Activated naive CD8-positive, alpha-beta T cell treated with anti-CD3 and anti-CD28 coated beads for 36 hours (primary cell): ENCODE measurements around the gene FCGR3A. TPM values are rescaled to one million over a fixed set of nuclear protein-coding genes. Genes with fewer than 3 reads are reported as not detected.
"Not testable (repeated sequence)": the region's sequence is repeated elsewhere in the genome, so short reads cannot be mapped to it uniquely, and the experiment has no call there.

Experiments
- DNase-seq: peaks from one replicate; pipeline ENCODE4 v3.0.0; 2021
- H3K27ac Mint-ChIP-seq: one replicate; pipeline ENCODE4 v1.8.0; 2022; ENCODE audit warnings: mild to moderate bottlenecking, moderate library complexity, mixed read lengths
- H3K27me3 Mint-ChIP-seq: one replicate; pipeline ENCODE4 v1.8.0; 2022; ENCODE audit warnings: mild to moderate bottlenecking, mixed read lengths
- H3K36me3 Mint-ChIP-seq: one replicate; pipeline ENCODE4 v1.8.0; 2021; ENCODE audit warnings: mild to moderate bottlenecking, mixed read lengths
- H3K4me1 Mint-ChIP-seq: one replicate; pipeline ENCODE4 v1.8.0; 2021; ENCODE audit warnings: mixed read lengths
- H3K4me3 Mint-ChIP-seq: one replicate; pipeline ENCODE4 v1.8.0; 2022; ENCODE audit warnings: mild to moderate bottlenecking, moderate library complexity, mixed read lengths
- H3K9me3 Mint-ChIP-seq: one replicate; pipeline ENCODE4 v1.8.0; 2022; ENCODE audit warnings: mixed read lengths
- total RNA-seq, 2 experiments: library from RNA; stranded (reverse); gene quantifications; one replicate each; pipeline ENCODE4 v1.2.3, GENCODE V29; 2021

FCGR3A gene
- total RNA-seq, 2 experiments from 2014 or later: not detected

GRCh38 chr1:161543125-161543524 is 6.5 kb downstream of the FCGR3A start:
- peaks cover 48% of the 10 kb centered on the region for H3K4me1 Mint-ChIP-seq
- H3K9me3 Mint-ChIP-seq, DNase-seq, H3K36me3 Mint-ChIP-seq, H3K27me3 Mint-ChIP-seq, H3K4me3 Mint-ChIP-seq: not testable (repeated sequence)
- peak overlapping the region; percentile 42 for H3K27ac Mint-ChIP-seq

- Mint-ChIP-seq H3K27ac (peak overlapping the region; percentile 61), H3K4me3 (peak overlapping the region; percentile 56), H3K4me1 (peaks cover 52% of the 10 kb centered on the region)
- H3K36me3 Mint-ChIP-seq, H3K27me3 Mint-ChIP-seq, H3K9me3 Mint-ChIP-seq: not testable (repeated sequence)
- DNase-seq: peak; percentile 52
Observed at GRCh38 chr1:161542091-161542559, 7.5 kb downstream of the FCGR3A start.

DNA sequence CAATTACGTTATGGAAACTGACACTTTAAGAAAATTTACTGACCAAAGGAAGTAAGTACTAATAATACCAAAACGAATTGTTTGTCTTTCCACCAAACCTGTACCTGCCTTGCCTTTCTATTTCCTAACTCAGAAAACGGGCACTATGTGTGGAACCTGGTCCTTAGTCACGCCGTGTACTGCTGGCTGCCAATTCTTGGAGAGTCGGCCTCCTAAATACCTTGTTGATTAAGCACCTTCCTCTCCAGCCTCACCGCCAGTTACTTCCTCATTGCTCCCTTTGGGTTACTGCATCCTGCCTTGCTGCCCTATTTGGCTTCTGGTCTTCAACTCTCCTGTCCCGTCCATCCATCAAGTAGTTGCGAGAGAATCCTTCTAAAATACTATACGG is 9.1 kb downstream of the FCGR3A start:
- H3K4me1 Mint-ChIP-seq: peaks cover 52% of the 10 kb centered on the region
- not testable (repeated sequence) for H3K9me3 Mint-ChIP-seq, H3K27me3 Mint-ChIP-seq, DNase-seq, H3K36me3 Mint-ChIP-seq
- H3K4me3 Mint-ChIP-seq: peak overlapping the region; percentile 84
- H3K27ac Mint-ChIP-seq: peak overlapping the region; percentile 93

DNA sequence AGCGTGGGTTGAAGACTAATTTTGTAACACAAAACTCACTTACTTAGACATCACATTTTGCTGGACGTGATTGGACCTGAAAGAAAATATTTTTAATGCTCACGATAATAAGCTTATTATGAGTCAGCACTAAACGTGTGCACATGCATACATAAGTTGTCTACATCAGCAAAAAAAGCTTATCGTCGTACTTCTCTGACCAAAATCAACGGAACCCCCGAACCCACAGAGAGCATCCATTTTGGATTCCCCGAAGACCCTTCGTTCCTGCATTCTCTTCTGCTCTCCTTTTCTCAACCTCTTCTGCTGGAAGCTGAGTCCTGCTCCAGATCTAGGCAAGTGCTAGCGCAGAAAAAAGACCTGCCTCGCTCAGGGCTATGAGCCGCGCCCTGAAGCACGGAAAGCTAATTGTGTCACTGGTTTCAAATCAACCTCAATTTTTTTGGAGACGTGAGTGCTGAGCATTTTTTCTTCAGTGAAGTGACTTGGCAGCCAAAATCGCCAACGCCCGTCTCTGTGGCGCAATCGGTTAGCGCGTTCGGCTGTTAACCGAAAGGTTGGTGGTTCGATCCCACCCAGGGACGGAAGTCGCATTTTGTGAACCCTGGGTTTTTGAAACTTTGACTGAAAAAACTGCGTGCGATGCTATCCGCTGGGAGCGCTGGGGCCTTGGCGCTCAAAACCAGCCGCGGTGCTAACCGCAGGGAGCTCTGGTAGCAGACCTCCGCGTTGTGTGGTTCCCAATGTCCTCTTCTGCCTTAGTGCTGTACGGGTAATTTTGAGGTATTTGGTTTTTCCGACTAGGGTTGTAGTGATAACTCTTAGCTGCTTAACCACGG is 9.7 kb downstream of the FCGR3A start:
- H3K36me3 Mint-ChIP-seq, H3K27me3 Mint-ChIP-seq, H3K9me3 Mint-ChIP-seq: not testable (repeated sequence)
- Mint-ChIP-seq H3K27ac (peak overlapping the region; percentile 93), H3K4me1 (peaks cover 49% of the 10 kb centered on the region), H3K4me3 (peak overlapping the region; percentile 84)
- peak; percentile 89 for DNase-seq

GRCh38 chr1:161538925-161539479 is 10.6 kb downstream of the FCGR3A start:
- H3K27ac Mint-ChIP-seq, H3K36me3 Mint-ChIP-seq, H3K9me3 Mint-ChIP-seq, H3K27me3 Mint-ChIP-seq, DNase-seq: not testable (repeated sequence)
- Mint-ChIP-seq H3K4me3 (peak overlapping the region; percentile 84), H3K4me1 (peaks cover 49% of the 10 kb centered on the region)

- not testable (repeated sequence) for H3K4me3 Mint-ChIP-seq
Observed at GRCh38 chr1:161537068-161537669, 12.4 kb downstream of the FCGR3A start.

GRCh38 chr1:161532644-161533567 is 16.7 kb downstream of the FCGR3A start:
- H3K4me3 Mint-ChIP-seq, H3K27ac Mint-ChIP-seq, H3K9me3 Mint-ChIP-seq, DNase-seq, H3K36me3 Mint-ChIP-seq: not testable (repeated sequence)
- Mint-ChIP-seq H3K4me1 (peaks cover 24% of the 10 kb centered on the region), H3K27me3 (peaks cover 17% of the 10 kb centered on the region)

More at GRCh38 chr1:161537068-161537669, 12.4 kb downstream of the FCGR3A start:
- H3K27me3 Mint-ChIP-seq, DNase-seq, H3K27ac Mint-ChIP-seq, H3K9me3 Mint-ChIP-seq, H3K36me3 Mint-ChIP-seq: not testable (repeated sequence)
- peaks cover 34% of the 10 kb centered on the region for H3K4me1 Mint-ChIP-seq

GRCh38 chr1:161531986-161532643 is 17.5 kb downstream of the FCGR3A start:
- Mint-ChIP-seq H3K4me1 (peaks cover 20% of the 10 kb centered on the region), H3K27ac (peak overlapping the region; percentile 62), H3K4me3 (no peak overlapping the region), H3K27me3 (peaks cover 17% of the 10 kb centered on the region), H3K9me3 (no peaks in the 10 kb centered on the region), H3K36me3 (peaks cover 8% of the 10 kb centered on the region)
- DNase-seq: no peak

GRCh38 chr1:161530671-161531641 is 18.7 kb downstream of the FCGR3A start:
- DNase-seq: peak; percentile 86
- Mint-ChIP-seq H3K27me3 (peaks cover 19% of the 10 kb centered on the region), H3K4me3 (peak overlapping the region; percentile 89), H3K27ac (peak overlapping the region; percentile 94), H3K4me1 (peaks cover 16% of the 10 kb centered on the region)
- H3K36me3 Mint-ChIP-seq, H3K9me3 Mint-ChIP-seq: not testable (repeated sequence)

- peak overlapping the region; percentile 94 for H3K27ac Mint-ChIP-seq
- H3K9me3 Mint-ChIP-seq, H3K36me3 Mint-ChIP-seq: not testable (repeated sequence)
- DNase-seq: peak; percentile 71
- H3K4me1 Mint-ChIP-seq: peaks cover 16% of the 10 kb centered on the region
- peak overlapping the region; percentile 89 for H3K4me3 Mint-ChIP-seq
- H3K27me3 Mint-ChIP-seq: peaks cover 21% of the 10 kb centered on the region
Observed at GRCh38 chr1:161530158-161530557, 19.5 kb downstream of the FCGR3A start.

- not testable (repeated sequence) for H3K36me3 Mint-ChIP-seq, DNase-seq, H3K9me3 Mint-ChIP-seq
- Mint-ChIP-seq H3K4me1 (peaks cover 16% of the 10 kb centered on the region), H3K27me3 (peaks cover 21% of the 10 kb centered on the region), H3K4me3 (peak overlapping the region; percentile 89), H3K27ac (peak overlapping the region; percentile 94)
Observed at GRCh38 chr1:161529463-161530104, 20.0 kb downstream of the FCGR3A start.

DNA sequence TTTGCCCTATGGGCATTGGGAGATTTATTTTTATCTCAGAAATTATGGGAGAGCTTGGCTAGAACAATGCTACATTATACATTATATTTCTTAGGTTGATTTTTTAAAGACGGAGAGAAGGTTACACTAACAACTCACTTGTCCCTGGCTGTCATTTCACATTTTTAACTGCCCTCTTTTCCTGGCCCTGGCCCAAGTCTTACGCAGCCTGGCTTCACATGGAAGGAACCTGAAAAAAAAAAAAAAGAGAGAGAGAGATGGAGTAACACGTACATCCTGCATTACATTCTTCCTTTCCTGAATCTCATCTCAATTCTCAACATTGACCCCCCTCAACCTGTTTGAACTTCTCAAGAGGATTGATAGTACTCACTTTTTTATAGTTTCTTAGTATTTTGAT is 21.1 kb downstream of the FCGR3A start:
- peaks cover 26% of the 10 kb centered on the region for H3K27me3 Mint-ChIP-seq

GRCh38 chr1:161525918-161526317 is 23.7 kb downstream of the FCGR3A start:
- peaks cover 12% of the 10 kb centered on the region for H3K36me3 Mint-ChIP-seq
- H3K4me3 Mint-ChIP-seq, H3K27ac Mint-ChIP-seq, DNase-seq, H3K9me3 Mint-ChIP-seq: not testable (repeated sequence)
- peaks cover 26% of the 10 kb centered on the region for H3K27me3 Mint-ChIP-seq
- H3K4me1 Mint-ChIP-seq: peaks cover 16% of the 10 kb centered on the region

More for the DNA sequence above, 21.1 kb downstream of the FCGR3A start:
- not testable (repeated sequence) for H3K9me3 Mint-ChIP-seq, H3K27ac Mint-ChIP-seq, H3K4me3 Mint-ChIP-seq, DNase-seq
- Mint-ChIP-seq H3K4me1 (peaks cover 21% of the 10 kb centered on the region), H3K36me3 (peaks cover 12% of the 10 kb centered on the region)
